Upper lobe of left lung (tissue), 6 donors: ENCODE data around the gene MED31. TPM values are rescaled to one million over a fixed set of nuclear protein-coding genes. Genes with fewer than 3 reads are reported as not detected.
"Not testable (repeated sequence)": the region's sequence is repeated elsewhere in the genome, so short reads cannot be mapped to it uniquely, and the experiment has no call there.

Experiments
- ATAC-seq, 2 donors: fragments of 200-7000 bp; cut with Tn5 transposase; one replicate each; pipeline ENCODE4 v1.9.1; 2022; ENCODE audit warnings: mild to moderate bottlenecking in 2 of 2, moderate library complexity in 2 of 2; ENCODE audit not compliant: low FRiP score in 2 of 2
- DNase-seq, 2 donors: peaks; one replicate each; pipeline ENCODE4 v3.0.0-alpha.2; 2019 to 2020
- H3K27ac ChIP-seq, 4 donors: fragments of 200-600 bp; sonication (generic); one replicate each; pipeline ENCODE4 v1.5.1; 2016 to 2019
- H3K27me3 ChIP-seq, 4 donors: fragments of 200-600 bp; sonication (generic); one replicate each; pipeline ENCODE4 v1.5.1; 2017 to 2019
- H3K36me3 ChIP-seq, 4 donors: fragments of 200-600 bp; sonication (generic); one replicate each; pipeline ENCODE4 v1.5.1; 2016 to 2019
- H3K4me1 ChIP-seq, 4 donors: fragments of 200-600 bp; sonication (generic); one replicate each; pipeline ENCODE4 v1.5.1; 2018 to 2019
- H3K4me3 ChIP-seq, 4 donors: fragments of 200-600 bp; sonication (generic); one replicate each; pipeline ENCODE4 v1.5.1; 2017 to 2019; ENCODE audit warnings: mild to moderate bottlenecking in 2 of 4, moderate library complexity in 1 of 4
- H3K9me3 ChIP-seq, 4 donors: fragments of 200-600 bp; sonication (generic); one replicate each; pipeline ENCODE4 v1.5.1; 2018 to 2019
- EP300 ChIP-seq, 4 donors: sonication (generic); formaldehyde crosslinking; IDR thresholded peaks; one replicate each; pipeline ENCODE4 v1.5.1; 2017; ENCODE audit warnings: antibody characterized with exemption in 4 of 4, control low read depth in 2 of 4
- POLR2A ChIP-seq, 4 donors: fragments of 450-650 bp; IDR thresholded peaks; one replicate each; pipeline ENCODE4 v1.5.1; 2016 to 2017; ENCODE audit warnings: antibody characterized with exemption in 4 of 4, mild to moderate bottlenecking in 2 of 4
- POLR2AphosphoS5 ChIP-seq, 2 donors: sonication (generic); formaldehyde crosslinking; IDR thresholded peaks; one replicate each; pipeline ENCODE4 v1.5.1; 2017; ENCODE audit warnings: antibody characterized with exemption in 2 of 2
- WGBS, 2 donors: methylation state at CpG; one replicate each; pipeline ENCODE4 v1.1.5; 2017 to 2018; 5-methylcytosine and 5-hydroxymethylcytosine counted together
- small RNA-seq, 4 donors: library from RNA; depleted of rRNA; stranded (forward); fragments of <200 nt; gene quantifications; one replicate each; pipeline ENCODE3, GENCODE V24; 2016
- total RNA-seq, 6 donors: library from RNA; depleted of rRNA in 4 of 6; stranded (reverse); fragments of >200 nt in 4 of 6; gene quantifications; one replicate each; pipeline versions ENCODE4 v1.1.0 to v1.2.1, GENCODE V29; 2016 to 2021
- TF ChIP-seq, protein P1 (sequence below), 6 experiments: fragments of 450-650 bp in 4 of 6; fragments of 200-600 bp in 2 of 6; sonication (generic) in 2 of 6; IDR thresholded peaks; one replicate each; pipeline ENCODE4 v1.5.1; 2016 to 2019; ENCODE audit warnings: antibody characterized with exemption in 6 of 6
- donor health status: DM: no; HTN: no; CAD: no; lungs with moderate emphysema.
- donor health status: DM: no; HTN: yes; CAD: no; lungs with severe emphysema.

The MED31 gene
- total RNA-seq, 6 donors from 2014 or later = 1.8 to 22.9 (median 13.2) TPM

DNA sequence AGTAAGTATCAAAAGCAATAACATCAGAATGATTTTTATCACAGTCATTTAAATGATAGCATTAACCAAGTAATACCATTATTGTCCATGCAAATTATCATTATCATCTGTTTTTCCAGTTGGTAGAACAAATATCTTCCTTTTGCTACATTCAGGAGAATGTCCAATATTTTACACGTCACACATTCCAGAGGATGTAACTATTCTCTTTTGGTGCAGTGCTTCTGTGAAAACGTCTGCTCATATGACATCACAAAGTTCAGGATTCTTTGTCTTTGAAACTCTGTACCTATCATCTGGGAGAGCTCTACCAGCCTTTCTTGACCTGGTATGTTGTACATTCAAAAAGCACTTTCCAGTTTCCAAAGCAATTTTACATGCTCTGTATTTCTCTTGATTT, 54.9 kb downstream of the MED31 start:
- TF ChIP-seq POLR2A (IDR thresholded peaks at IDR 0.05) (no peak), POLR2AphosphoS5 (IDR thresholded peaks at IDR 0.05) (no peak), EP300 (IDR thresholded peaks at IDR 0.05) (no peak)
- TF ChIP-seq, protein P1, sequence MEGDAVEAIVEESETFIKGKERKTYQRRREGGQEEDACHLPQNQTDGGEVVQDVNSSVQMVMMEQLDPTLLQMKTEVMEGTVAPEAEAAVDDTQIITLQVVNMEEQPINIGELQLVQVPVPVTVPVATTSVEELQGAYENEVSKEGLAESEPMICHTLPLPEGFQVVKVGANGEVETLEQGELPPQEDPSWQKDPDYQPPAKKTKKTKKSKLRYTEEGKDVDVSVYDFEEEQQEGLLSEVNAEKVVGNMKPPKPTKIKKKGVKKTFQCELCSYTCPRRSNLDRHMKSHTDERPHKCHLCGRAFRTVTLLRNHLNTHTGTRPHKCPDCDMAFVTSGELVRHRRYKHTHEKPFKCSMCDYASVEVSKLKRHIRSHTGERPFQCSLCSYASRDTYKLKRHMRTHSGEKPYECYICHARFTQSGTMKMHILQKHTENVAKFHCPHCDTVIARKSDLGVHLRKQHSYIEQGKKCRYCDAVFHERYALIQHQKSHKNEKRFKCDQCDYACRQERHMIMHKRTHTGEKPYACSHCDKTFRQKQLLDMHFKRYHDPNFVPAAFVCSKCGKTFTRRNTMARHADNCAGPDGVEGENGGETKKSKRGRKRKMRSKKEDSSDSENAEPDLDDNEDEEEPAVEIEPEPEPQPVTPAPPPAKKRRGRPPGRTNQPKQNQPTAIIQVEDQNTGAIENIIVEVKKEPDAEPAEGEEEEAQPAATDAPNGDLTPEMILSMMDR (IDR thresholded peaks at IDR 0.05) = no peak
- H3K27me3 ChIP-seq = no peaks in the 10 kb centered on the region
- H3K27ac ChIP-seq = no peak overlapping the region
- H3K9me3 ChIP-seq = no peaks in the 10 kb centered on the region
- ATAC-seq (no peak), DNase-seq (no peak)
- 79 to 80% methylated on average over 2 of the region's 2 CpGs for WGBS, 2 donors
- H3K4me1 ChIP-seq = peaks cover 27 to 41% (median 33%) of the 10 kb centered on the region in 4 donors
- H3K36me3 ChIP-seq = peaks cover 11 to 59% (median 27%) of the 10 kb centered on the region in 4 donors
- H3K4me3 ChIP-seq = no peak overlapping the region

DNA sequence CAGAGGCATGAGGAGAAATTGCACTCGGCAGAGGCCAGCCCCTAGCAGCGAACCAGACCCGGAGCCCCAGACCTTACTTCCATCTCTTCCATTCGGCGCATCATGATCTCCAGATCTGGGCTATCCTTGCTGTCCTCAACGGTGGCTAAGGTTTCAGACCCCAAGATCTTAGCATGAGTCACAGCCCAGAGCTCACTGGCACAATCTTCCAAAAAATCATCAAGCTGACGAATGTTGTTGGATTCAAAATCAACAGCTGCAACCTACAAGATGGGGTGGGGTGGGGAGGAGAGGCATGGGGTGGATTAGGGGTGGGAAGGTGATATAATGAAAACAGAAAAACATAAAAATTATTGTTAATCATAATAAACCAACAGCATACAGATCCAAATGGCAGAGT, 55.3 kb downstream of the MED31 start:
- peaks cover 27 to 41% (median 35%) of the 10 kb centered on the region in 4 donors for H3K4me1 ChIP-seq
- TF ChIP-seq, protein P1 (IDR thresholded peaks at IDR 0.05) = no peak
- no peak for TF ChIP-seq POLR2A (IDR thresholded peaks at IDR 0.05)
- no peak for TF ChIP-seq POLR2AphosphoS5 (IDR thresholded peaks at IDR 0.05)
- TF ChIP-seq EP300 (IDR thresholded peaks at IDR 0.05) = no peak
- peaks cover 11 to 62% (median 27%) of the 10 kb centered on the region in 4 donors for H3K36me3 ChIP-seq
- ATAC-seq (no peak), DNase-seq (no peak)
- H3K4me3 ChIP-seq = no peak overlapping the region
- no peaks in the 10 kb centered on the region for H3K9me3 ChIP-seq
- H3K27ac ChIP-seq = no peak overlapping the region
- WGBS, 2 donors = 94 to 99% methylated on average over 7 of the region's 7 CpGs
- H3K27me3 ChIP-seq = no peaks in the 10 kb centered on the region

DNA sequence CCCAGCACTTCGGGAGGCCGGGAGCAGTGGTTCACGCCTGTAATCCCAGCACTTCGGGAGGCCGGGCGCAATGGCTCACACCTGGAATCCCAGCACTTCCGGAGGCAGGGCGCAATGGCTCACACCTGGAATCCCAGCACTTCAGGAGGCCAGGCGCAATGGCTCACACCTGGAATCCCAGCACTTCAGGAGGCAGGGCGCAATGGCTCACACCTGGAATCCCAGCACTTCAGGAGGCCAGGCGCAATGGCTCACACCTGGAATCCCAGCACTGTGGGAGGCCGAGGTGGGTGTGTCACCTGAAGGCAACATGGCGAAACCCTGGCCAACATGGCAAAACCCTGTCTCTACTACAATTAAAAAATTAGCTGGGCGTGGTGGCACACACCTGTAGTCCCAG, 58.0 kb downstream of the MED31 start:
- not testable (repeated sequence) for H3K27ac ChIP-seq, H3K4me3 ChIP-seq, H3K9me3 ChIP-seq, ATAC-seq, H3K27me3 ChIP-seq
- H3K4me1 ChIP-seq = peaks cover 8 to 20% (median 15%) of the 10 kb centered on the region in 4 donors
- WGBS, 2 donors = 91 to 92% methylated on average over 10 to 14 of the region's 14 CpGs
- H3K36me3 ChIP-seq = peaks cover 18 to 73% (median 39%) of the 10 kb centered on the region in 4 donors
- peak in 1 of 2 donors; percentile 43 for DNase-seq

Small RNA genes lying within 50 kb of the gene (small RNA-seq; reads per million reads assigned to genes)
- gene MIR4520-1 (0 to 0.49 (median 0.03) reads per million in 4 donors), gene RNA5SP435 (0 to 1.1 (median 0.06) reads per million in 4 donors)

Other genes starting within 250 kb of the MED31 start
- not detected for gene AIPL1, start 216.5 kb downstream of the MED31 start, total RNA-seq
- 1 to 10 TPM in 1 of 6 donors, under 1 TPM in 3, not detected in 2; 0.67 to 1.3 (median 0.77) TPM for gene PIMREG, start 207.2 kb downstream of the MED31 start, total RNA-seq
- 10 to 100 TPM; 10.3 to 16.3 (median 12.5) TPM for gene PITPNM3, start 95.0 kb downstream of the MED31 start, total RNA-seq
- gene KIAA0753, start 10.9 kb downstream of the MED31 start, total RNA-seq = 10 to 100 TPM; 12.4 to 58.7 (median 19.7) TPM
- gene TXNDC17, start 10.5 kb downstream of the MED31 start, total RNA-seq = 100 to 1,000 TPM in 1 of 6 donors, 10 to 100 TPM in 5; 36.7 to 176 (median 67.0) TPM
- gene C17orf100, start 157 bp upstream of the MED31 start, total RNA-seq = 1 to 10 TPM in 3 of 6 donors, under 1 TPM in 3; 0.78 to 7.3 (median 1.3) TPM
- under 1 TPM in 2 of 6 donors, not detected in 4; 0.09 to 0.27 TPM for gene SLC13A5, start 61.8 kb upstream of the MED31 start, total RNA-seq
- 100 to 1,000 TPM in 2 of 6 donors, 10 to 100 TPM in 4; 24.3 to 245 (median 75.2) TPM for gene XAF1, start 104.4 kb upstream of the MED31 start, total RNA-seq
- 1 to 10 TPM in 1 of 6 donors, under 1 TPM in 1, not detected in 4; 0.33 to 3.1 TPM for gene FBXO39, start 124.6 kb upstream of the MED31 start, total RNA-seq
- 10 to 100 TPM in 1 of 6 donors, 1 to 10 TPM in 4, under 1 TPM in 1; 0.54 to 25.6 (median 4.6) TPM for gene TEKT1, start 180.1 kb upstream of the MED31 start, total RNA-seq